ENCODE results near the gene MAMDC4. TPM values are rescaled to one million over a fixed set of nuclear protein-coding genes. Genes with fewer than 3 reads are reported as not detected.

Gene MAMDC4
- total RNA-seq, 1 donor from 2014 or later = 8.5 TPM

GRCh38 chr9:136846376-136847087 lies 5.6 kb upstream of the MAMDC4 start:
- no peak for DNase-seq (ENCODE audit: low read depth)
- peaks cover 19% of the 10 kb centered on the region for H4K20me1 ChIP-seq (ENCODE audit: insufficient read depth, low read length)
- no peak overlapping the region for H2AFZ ChIP-seq (ENCODE audit: low read depth, low read length)
- H3K4me2 ChIP-seq (ENCODE audit: low read length) = no peak overlapping the region
- FAIRE-seq = no peak
- H3K9me3 ChIP-seq (ENCODE audit: insufficient read depth, low read depth, low read length) = peaks cover 6% of the 10 kb centered on the region
- H3K27ac ChIP-seq (ENCODE audit: low read depth, low read length) = no peak overlapping the region
- no peak overlapping the region for H3K4me3 Mint-ChIP-seq (ENCODE audit: unreplicated experiment)
- no peaks in the 10 kb centered on the region for H3K36me3 ChIP-seq (ENCODE audit: insufficient read depth, low read length)
- peaks cover 7% of the 10 kb centered on the region for H3K27me3 ChIP-seq (ENCODE audit: insufficient read depth, low read length)
- H3K4me1 ChIP-seq (ENCODE audit: insufficient read depth, low read length) = peaks cover 13% of the 10 kb centered on the region
- H3K4me3 ChIP-seq (ENCODE audit: insufficient read depth, low read depth, low read length) = no peak overlapping the region
- TF ChIP-seq EZH2 (IDR thresholded peaks at IDR 0.05; ENCODE audit: insufficient read depth, low read length) (peak; percentile 96), CTCF (IDR thresholded peaks at IDR 0.05; ENCODE audit: insufficient read depth, low read depth, low read length) (no peak)
- H3K4me1 Mint-ChIP-seq (ENCODE audit: low read depth, unreplicated experiment) = peaks cover 5% of the 10 kb centered on the region
- peaks cover 11% of the 10 kb centered on the region for H3K79me2 ChIP-seq (ENCODE audit: insufficient read depth, low read length)
- no peaks in the 10 kb centered on the region for H3K27me3 Mint-ChIP-seq (ENCODE audit: low read depth, unreplicated experiment)
- H3K9me3 Mint-ChIP-seq (ENCODE audit: unreplicated experiment) = peaks cover 3% of the 10 kb centered on the region
- no peaks in the 10 kb centered on the region for H3K36me3 Mint-ChIP-seq (ENCODE audit: low read depth, unreplicated experiment)
- H3K27ac Mint-ChIP-seq (ENCODE audit: unreplicated experiment) = peak overlapping the region; percentile 34
- H3K9ac ChIP-seq (ENCODE audit: low read length) = no peak overlapping the region

GRCh38 chr9:136847088-136847825 lies 4.9 kb upstream of the MAMDC4 start:
- Histone ChIP-seq H4K20me1 (ENCODE audit: insufficient read depth, low read length) (peaks cover 15% of the 10 kb centered on the region), H3K4me2 (ENCODE audit: low read length) (peak overlapping the region; percentile 100), H3K27ac (ENCODE audit: low read depth, low read length) (no peak overlapping the region), H2AFZ (ENCODE audit: low read depth, low read length) (peak overlapping the region; percentile 34), H3K4me1 (ENCODE audit: insufficient read depth, low read length) (peaks cover 9% of the 10 kb centered on the region), H3K9ac (ENCODE audit: low read length) (peak overlapping the region; percentile 85), H3K4me3 (ENCODE audit: insufficient read depth, low read depth, low read length) (peak overlapping the region; percentile 70), H3K79me2 (ENCODE audit: insufficient read depth, low read length) (peaks cover 11% of the 10 kb centered on the region), H3K27me3 (ENCODE audit: insufficient read depth, low read length) (peaks cover 7% of the 10 kb centered on the region), H3K36me3 (ENCODE audit: insufficient read depth, low read length) (no peaks in the 10 kb centered on the region), H3K9me3 (ENCODE audit: insufficient read depth, low read depth, low read length) (peaks cover 6% of the 10 kb centered on the region)
- peak; percentile 10 for TF ChIP-seq EZH2 (IDR thresholded peaks at IDR 0.05; ENCODE audit: insufficient read depth, low read length)
- TF ChIP-seq CTCF (IDR thresholded peaks at IDR 0.05; ENCODE audit: insufficient read depth, low read depth, low read length) = no peak
- no peak for FAIRE-seq
- H3K27me3 Mint-ChIP-seq (ENCODE audit: low read depth, unreplicated experiment) = no peaks in the 10 kb centered on the region
- H3K27ac Mint-ChIP-seq (ENCODE audit: unreplicated experiment) = peak overlapping the region; percentile 89
- no peaks in the 10 kb centered on the region for H3K4me1 Mint-ChIP-seq (ENCODE audit: low read depth, unreplicated experiment)
- no peaks in the 10 kb centered on the region for H3K36me3 Mint-ChIP-seq (ENCODE audit: low read depth, unreplicated experiment)
- peaks cover 3% of the 10 kb centered on the region for H3K9me3 Mint-ChIP-seq (ENCODE audit: unreplicated experiment)
- peak; percentile 29 for DNase-seq (ENCODE audit: low read depth)
- peak overlapping the region; percentile 86 for H3K4me3 Mint-ChIP-seq (ENCODE audit: unreplicated experiment)
